HG03520 (cell line): ENCODE results near the gene RALGDS.
"Not testable (repeated sequence)": the region's sequence is repeated elsewhere in the genome, so short reads cannot be mapped to it uniquely, and the experiment has no call there.

Experiments
- ATAC-seq: cut with Tn5 transposase; IDR thresholded peaks from one replicate; pipeline ENCODE4 v1.9.1; 2021; ENCODE audit warnings: mild to moderate bottlenecking, moderate library complexity; ENCODE audit not compliant: unreplicated experiment

The RALGDS gene

DNA sequence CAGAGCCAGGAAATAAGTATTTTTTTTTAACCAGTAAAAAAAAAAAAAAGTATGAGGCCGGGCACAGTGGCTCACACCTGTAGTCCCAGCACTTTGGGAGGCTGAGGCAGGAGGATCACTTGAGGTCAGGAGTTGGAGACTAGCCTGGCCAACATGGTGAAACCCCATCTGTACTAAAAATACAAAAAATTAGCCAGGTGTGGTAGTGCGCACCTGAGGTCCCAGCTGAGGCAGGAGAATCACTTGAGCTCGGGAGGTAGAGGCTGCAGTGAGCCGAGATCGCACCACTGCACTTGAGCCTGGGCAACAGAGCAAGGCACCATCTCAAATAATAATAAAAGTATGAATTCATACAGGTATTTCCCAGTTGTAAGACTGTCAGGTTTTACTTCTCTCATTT lies 48.8 kb downstream of the RALGDS start:
- not testable (repeated sequence) for ATAC-seq

DNA sequence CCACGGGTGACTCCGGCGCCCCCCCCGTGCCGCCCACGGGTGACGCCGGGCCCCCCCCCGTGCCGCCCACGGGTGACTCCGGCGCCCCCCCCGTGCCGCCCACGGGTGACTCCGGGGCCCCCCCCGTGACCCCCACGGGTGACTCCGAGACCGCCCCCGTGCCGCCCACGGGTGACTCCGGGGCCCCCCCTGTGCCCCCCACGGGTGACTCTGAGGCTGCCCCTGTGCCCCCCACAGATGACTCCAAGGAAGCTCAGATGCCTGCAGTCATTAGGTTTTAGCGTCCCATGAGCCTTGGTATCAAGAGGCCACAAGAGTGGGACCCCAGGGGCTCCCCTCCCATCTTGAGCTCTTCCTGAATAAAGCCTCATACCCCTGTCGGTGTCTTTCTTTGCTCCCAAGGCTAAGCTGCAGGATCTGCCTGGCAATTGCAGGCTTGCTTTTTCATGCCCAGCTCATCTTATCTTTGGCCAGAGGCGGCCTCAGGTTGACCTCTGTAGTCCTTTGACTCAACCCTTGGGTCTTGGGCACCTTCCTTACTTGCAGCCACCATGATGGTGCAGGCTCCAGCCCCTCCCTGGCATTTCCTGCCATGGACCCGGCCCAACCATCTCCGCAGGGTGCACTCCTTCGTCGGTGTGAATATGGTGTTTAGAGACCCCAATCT lies 49.4 kb downstream of the RALGDS start:
- ATAC-seq = no peak

DNA sequence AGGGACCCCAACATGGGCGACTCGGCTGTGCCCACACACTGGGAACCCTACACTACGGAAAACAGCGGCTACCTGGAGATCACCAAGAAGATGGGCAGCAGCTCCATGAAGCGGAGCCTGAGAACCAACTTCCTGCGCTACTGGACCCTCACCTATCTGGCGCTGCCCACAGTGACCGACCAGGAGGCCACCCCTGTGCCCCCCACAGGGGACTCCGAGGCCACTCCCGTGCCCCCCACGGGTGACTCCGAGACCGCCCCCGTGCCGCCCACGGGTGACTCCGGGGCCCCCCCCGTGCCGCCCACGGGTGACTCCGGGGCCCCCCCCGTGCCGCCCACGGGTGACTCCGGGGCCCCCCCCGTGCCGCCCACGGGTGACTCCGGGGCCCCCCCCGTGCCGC lies 50.1 kb downstream of the RALGDS start:
- not testable (repeated sequence) for ATAC-seq

DNA sequence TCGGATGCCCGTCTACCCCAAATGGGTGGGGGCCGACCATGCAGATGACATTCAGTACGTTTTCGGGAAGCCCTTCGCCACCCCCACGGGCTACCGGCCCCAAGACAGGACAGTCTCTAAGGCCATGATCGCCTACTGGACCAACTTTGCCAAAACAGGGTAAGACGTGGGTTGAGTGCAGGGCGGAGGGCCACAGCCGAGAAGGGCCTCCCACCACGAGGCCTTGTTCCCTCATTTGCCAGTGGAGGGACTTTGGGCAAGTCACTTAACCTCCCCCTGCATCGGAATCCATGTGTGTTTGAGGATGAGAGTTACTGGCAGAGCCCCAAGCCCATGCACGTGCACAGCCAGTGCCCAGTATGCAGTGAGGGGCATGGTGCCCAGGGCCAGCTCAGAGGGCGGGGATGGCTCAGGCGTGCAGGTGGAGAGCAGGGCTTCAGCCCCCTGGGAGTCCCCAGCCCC lies 50.5 kb downstream of the RALGDS start:
- ATAC-seq = not testable (repeated sequence)

DNA sequence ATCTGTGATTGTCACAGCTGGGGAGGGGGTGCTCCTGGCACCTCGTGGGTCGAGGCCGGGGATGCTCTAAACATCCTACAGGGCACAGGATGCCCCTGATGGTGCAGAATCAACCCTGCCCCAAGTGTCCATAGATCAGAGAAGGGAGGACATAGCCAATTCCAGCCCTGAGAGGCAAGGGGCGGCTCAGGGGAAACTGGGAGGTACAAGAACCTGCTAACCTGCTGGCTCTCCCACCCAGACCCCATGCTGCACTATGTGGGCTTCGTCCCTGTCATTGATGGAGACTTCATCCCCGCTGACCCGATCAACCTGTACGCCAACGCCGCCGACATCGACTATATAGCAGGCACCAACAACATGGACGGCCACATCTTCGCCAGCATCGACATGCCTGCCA lies 52.6 kb downstream of the RALGDS start:
- ATAC-seq = not testable (repeated sequence)

DNA sequence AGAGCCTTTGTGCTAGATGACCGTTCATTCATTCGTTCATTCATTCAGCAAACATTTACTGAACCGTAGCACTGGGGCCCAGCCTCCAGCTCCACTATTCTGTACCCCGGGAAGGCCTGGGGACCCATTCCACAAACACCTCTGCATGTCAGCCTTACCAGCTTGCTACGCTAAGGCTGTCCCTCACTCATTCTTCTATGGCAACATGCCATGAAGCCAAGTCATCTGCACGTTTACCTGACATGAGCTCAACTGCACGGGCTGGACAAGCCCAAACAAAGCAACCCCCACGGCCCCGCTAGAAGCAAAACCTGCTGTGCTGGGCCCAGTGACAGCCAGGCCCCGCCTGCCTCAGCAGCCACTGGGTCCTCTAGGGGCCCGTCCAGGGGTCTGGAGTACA lies 53.2 kb downstream of the RALGDS start:
- ATAC-seq = no peak

DNA sequence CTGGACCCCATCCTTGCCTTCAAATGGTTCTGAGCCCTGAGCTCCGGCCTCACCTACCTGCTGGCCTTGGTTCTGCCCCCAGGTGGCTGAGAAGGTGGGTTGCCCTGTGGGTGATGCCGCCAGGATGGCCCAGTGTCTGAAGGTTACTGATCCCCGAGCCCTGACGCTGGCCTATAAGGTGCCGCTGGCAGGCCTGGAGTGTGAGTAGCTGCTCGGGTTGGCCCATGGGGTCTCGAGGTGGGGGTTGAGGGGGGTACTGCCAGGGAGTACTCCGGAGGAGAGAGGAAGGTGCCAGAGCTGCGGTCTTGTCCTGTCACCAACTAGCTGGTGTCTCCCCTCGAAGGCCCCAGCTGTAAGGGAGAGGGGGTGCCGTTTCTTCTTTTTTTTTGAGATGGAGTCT lies 54.0 kb downstream of the RALGDS start:
- ATAC-seq = no peak

DNA sequence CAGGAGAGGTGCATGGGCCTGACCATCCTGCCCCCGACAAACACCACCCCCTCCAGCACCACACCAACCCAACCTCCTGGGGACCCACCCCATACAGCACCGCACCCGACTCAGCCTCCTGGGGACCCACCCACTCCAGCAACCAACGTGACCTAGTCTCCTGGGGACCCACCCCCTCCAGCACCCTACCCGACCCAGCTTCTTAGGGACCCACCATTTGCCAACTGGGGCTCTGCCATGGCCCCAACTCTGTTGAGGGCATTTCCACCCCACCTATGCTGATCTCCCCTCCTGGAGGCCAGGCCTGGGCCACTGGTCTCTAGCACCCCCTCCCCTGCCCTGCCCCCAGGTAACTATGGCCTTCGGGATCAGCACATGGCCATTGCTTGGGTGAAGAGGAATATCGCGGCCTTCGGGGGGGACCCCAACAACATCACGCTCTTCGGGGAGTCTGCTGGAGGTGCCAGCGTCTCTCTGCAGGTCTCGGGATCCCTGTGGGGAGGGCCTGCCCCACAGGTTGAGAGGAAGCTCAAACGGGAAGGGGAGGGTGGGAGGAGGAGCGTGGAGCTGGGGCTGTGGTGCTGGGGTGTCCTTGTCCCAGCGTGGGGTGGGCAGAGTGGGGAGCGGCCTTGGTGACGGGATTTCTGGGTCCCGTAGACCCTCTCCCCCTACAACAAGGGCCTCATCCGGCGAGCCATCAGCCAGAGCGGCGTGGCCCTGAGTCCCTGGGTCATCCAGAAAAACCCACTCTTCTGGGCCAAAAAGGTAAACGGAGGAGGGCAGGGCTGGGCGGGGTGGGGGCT lies 54.7 kb downstream of the RALGDS start:
- ATAC-seq = no peak

DNA sequence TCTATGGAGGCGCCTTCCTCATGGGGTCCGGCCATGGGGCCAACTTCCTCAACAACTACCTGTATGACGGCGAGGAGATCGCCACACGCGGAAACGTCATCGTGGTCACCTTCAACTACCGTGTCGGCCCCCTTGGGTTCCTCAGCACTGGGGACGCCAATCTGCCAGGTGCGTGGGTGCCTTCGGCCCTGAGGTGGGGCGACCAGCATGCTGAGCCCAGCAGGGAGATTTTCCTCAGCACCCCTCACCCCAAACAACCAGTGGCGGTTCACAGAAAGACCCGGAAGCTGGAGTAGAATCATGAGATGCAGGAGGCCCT lies 56.0 kb downstream of the RALGDS start:
- no peak for ATAC-seq

DNA sequence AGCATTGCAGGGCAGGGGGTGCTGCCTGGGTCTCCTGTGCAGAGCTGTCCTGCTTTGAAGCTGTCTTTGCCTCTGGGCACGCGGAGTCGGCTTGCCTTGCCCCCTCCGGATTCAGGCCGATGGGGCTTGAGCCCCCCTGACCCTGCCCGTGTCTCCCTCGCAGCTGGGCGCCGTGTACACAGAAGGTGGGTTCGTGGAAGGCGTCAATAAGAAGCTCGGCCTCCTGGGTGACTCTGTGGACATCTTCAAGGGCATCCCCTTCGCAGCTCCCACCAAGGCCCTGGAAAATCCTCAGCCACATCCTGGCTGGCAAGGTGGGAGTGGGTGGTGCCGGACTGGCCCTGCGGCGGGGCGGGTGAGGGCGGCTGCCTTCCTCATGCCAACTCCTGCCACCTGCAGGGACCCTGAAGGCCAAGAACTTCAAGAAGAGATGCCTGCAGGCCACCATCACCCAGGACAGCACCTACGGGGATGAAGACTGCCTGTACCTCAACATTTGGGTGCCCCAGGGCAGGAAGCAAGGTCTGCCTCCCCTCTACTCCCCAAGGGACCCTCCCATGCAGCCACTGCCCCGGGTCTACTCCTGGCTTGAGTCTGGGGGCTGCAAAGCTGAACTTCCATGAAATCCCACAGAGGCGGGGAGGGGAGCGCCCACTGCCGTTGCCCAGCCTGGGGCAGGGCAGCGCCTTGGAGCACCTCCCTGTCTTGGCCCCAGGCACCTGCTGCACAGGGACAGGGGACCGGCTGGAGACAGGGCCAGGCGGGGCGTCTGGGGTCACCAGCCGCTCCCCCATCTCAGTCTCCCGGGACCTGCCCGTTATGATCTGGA lies 56.6 kb downstream of the RALGDS start:
- no peak for ATAC-seq

DNA sequence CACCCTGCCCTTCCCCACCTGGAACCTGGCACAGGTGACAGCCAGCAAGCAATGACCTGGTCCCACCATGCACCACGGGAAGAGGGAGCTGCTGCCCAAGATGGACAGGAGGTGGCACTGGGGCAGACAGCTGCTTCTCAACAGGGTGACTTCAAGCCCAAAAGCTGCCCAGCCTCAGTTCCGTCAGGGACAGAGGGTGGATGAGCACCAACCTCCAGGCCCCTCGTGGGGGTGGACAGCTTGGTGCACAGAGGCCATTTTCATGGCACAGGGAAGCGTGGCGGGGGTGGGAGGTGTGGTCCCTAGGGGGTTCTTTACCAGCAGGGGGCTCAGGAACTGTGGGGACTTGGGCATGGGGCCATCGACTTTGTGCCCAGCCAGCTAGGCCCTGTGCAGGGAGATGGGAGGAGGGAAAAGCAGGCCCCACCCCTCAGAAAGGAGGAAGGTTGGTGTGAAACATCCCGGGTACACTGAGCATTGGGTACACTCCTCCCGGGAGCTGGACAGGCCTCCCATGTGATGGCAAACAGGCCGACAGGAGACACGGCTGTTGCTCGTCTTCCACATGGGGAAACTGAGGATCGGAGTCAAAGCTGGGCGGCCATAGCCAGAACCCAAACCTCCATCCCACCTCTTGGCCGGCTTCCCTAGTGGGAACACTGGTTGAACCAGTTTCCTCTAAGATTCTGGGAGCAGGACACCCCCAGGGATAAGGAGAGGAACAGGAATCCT lies 57.4 kb downstream of the RALGDS start:
- ATAC-seq = no peak

DNA sequence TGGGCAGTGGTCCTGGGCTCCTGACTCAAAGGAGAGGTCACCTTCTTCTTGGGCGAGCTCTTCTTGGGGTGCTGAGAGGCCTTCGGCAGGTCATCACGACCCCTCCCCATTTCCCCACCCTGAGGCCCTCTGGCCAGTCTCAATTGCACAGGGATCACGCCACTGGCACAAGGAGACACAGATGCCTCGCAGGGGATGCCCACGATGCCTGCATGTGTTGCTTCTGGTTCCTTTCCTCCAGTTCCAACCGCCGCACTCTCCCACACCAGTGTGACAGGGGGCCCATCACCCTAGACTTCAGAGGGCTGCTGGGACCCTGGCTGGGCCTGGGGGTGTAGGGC lies 57.9 kb downstream of the RALGDS start:
- ATAC-seq = no peak

DNA sequence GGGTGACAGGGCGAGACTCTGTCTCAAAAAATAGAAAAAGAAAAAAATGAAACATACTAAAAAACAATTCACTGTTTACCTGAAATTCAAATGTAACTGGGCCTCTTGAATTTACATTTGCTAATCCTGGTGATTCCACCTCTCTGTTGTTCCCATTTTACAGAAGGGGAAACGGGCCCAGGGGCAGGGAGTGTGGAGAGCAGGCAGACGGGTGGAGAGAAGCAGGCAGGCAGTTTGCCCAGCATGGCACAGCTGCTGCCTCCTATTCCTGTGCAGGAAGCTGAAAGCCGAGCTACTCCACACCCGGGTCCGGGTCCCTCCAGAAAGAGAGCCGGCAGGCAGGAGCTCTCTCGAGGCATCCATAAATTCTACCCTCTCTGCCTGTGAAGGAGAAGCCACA lies 58.5 kb downstream of the RALGDS start:
- ATAC-seq = not testable (repeated sequence)

DNA sequence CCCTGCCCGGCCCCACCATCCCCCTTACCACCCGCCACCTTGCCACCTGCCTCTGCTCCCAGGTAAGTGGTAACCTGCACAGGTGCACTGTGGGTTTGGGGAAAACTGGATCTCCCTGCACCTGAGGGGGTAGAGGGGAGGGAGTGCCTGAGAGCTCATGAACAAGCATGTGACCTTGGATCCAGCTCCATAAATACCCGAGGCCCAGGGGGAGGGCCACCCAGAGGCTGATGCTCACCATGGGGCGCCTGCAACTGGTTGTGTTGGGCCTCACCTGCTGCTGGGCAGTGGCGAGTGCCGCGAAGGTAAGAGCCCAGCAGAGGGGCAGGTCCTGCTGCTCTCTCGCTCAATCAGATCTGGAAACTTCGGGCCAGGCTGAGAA lies 59.3 kb downstream of the RALGDS start, which contains the start of gene CEL:
Gene CEL, plus strand, starts transcription at position 218 of the 382 bp plus-strand sequence. Its CDS starts 22 bp downstream, at position 240.
- not testable (repeated sequence) for ATAC-seq

DNA sequence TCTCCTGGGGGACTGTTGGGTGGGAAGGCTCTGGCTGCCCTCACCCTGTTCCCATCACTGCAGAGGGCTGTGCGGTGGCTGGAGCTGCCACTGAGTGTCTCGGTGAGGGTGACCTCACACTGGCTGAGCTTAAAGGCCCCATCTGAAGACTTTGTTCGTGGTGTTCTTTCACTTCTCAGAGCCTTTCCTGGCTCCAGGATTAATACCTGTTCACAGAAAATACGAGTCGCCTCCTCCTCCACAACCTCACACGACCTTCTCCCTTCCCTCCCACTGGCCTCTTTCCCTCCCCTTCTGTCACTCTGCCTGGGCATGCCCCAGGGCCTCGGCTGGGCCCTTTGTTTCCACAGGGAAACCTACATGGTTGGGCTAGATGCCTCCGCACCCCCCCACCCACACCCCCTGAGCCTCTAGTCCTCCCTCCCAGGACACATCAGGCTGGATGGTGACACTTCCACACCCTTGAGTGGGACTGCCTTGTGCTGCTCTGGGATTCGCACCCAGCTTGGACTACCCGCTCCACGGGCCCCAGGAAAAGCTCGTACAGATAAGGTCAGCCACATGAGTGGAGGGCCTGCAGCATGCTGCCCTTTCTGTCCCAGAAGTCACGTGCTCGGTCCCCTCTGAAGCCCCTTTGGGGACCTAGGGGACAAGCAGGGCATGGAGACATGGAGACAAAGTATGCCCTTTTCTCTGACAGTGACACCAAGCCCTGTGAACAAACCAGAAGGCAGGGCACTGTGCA lies 59.8 kb downstream of the RALGDS start:
- not testable (repeated sequence) for ATAC-seq

DNA sequence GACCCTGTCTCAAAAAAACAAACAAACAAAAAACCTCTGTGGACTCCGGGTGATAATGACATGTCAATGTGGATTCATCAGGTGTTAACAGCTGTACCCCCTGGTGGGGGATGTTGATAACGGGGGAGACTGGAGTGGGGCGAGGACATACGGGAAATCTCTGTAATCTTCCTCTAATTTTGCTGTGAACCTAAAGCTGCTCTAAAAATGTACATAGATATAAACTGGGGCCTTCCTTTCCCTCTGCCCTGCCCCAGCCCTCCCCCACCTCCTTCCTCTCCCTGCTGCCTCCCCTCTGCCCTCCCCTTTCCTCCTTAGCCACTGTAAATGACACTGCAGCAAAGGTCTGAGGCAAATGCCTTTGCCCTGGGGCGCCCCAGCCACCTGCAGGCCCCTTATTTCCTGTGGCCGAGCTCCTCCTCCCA lies 60.6 kb downstream of the RALGDS start:
- ATAC-seq = no peak

DNA sequence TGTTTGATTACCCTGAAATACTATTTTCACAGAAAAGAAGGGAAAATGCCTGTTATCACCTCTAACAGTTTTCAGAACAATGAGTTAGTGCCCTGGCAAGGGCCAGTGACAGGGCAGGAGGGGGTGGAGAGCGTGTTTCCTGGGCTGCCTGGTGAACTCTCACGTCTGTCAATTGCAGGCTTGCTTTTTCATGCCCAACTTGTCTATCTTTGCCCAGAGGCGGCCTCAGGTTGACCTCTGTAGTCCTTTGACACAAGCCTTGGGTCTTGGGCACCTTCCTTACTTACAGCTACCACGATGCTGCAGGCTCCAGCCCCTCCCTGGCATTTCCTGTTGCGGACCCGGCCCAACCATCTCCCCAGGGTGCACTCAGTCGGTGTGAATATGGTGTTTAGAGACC lies 61.4 kb downstream of the RALGDS start:
- no peak for ATAC-seq

DNA sequence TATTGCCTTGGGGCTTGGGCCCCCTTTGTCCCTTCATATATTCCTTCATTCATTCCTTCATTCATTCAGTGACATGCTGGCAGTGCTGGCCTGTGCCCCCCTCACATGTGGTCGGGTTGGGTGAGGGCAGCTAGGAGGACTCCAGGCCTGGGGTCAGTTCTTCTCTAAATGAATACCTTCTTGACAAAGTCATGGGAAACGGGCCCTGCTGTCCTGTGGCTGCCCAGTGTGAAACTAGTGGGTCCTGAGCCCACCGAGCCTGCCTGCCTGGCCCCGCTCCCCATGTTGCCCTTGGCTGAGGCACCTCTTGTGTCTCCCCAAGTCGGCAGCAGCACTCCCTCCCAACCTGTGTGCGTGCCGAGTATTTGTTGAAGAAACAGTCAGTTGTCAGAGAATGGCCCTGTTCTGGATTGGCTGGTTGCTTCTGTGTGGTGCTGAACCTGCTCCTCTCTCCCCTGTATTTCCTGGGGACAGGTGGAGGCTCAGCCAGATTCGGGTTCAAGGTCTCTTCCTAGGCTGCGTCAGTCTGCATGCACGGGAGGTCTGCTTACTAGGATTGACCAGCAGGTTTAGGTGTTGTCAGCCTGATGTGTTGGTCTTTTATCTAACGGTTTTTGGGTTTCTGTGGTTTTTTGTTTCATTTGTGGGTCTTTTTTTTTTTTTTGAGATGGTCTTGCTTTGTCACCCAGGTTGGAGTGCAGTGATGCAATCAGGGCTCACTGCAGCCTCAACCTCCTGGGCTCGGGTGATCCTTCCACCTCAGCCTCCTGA lies 62.3 kb downstream of the RALGDS start:
- no peak for ATAC-seq

DNA sequence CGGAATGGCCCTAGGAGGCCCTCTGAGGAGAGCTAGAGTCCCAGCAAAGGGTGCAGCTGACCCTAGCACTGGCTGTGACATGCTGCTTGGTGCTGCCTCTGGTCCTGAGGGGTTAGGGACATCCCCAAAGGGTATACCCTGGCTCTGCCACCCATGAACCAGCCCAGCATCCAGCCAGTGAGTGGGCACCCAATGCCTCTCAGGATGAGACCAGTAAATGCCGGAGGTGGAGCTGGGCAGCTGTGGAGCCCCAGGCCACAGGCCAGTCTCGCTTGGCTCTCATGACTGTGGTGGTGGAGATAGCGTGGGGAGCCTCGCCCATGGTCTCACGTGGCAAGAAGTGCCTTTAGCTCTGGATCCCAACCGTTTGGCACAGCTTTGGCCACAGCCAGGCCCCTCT lies 63.0 kb downstream of the RALGDS start:
- ATAC-seq = no peak

DNA sequence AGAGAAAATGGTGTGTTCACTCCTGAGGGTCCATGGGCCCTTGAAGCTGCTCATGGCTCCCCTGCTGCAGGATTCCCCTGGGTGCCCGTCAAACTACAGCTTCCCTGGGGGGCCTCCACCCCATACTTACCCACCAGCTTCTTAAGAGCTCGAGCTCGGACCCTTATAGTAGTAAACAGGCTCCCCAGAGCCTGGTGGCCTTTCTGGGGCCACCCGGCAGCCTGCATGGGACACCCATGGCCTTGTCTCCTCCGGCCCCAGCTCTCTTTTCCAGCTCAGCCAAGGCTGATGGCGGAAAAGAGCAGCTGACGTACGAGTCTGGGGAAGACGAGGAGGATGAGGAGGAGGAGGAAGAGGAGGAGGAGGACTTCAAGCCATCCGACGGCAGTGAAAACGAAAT lies 63.5 kb downstream of the RALGDS start:
- ATAC-seq = no peak
